ENCODE data around the gene PLA2G4E. TPM values are rescaled to one million over a fixed set of nuclear protein-coding genes. Genes with fewer than 3 reads are reported as not detected.
A peak's percentile ranks its signal among the peaks of the same experiment; 100 is the strongest.

Gene PLA2G4E
- polyA plus RNA-seq, 3 donors: not detected

GRCh38 chr15:41975669-41976068 is 45.2 kb downstream of the PLA2G4E start:
- Histone ChIP-seq H3K79me2 (ENCODE audit: insufficient read depth, low read length) (peaks cover 22% of the 10 kb centered on the region), H3K36me3 (replicated peaks in 1 of 2; ENCODE audit: control insufficient read depth in 1 of 2, insufficient read depth in 2 of 2, low read length in 2 of 2) (no peaks in the 10 kb centered on the region), H3K9me3 (replicated peaks in 1 of 2; ENCODE audit: control insufficient read depth in 1 of 2, insufficient read depth in 1 of 2, low read length in 2 of 2) (no peaks in the 10 kb centered on the region), H3K27me3 (ENCODE audit: control insufficient read depth in 2 of 2, insufficient read depth in 2 of 2, low read length in 2 of 2) (no peaks in the 10 kb centered on the region), H3K9ac (ENCODE audit: insufficient read depth, low read length, poor library complexity, severe bottlenecking) (no peak overlapping the region), H3K4me2 (replicated peaks; ENCODE audit: extremely low read depth, low read length, poor library complexity, severe bottlenecking) (no peak overlapping the region), H3K4me3 (replicated peaks in 1 of 3; ENCODE audit: low read depth in 2 of 3, low read length in 3 of 3) (no peak overlapping the region), H3K27ac (ENCODE audit: low read depth in 1 of 2, low read length in 2 of 2) (no peak overlapping the region), H3K4me1 (ENCODE audit: control insufficient read depth in 1 of 2, insufficient read depth in 2 of 2, low read length in 2 of 2) (peaks cover 17 to 20% of the 10 kb centered on the region in 2 donors), H2AFZ (ENCODE audit: insufficient read depth, low read depth, low read length, poor library complexity, severe bottlenecking) (no peak overlapping the region), H4K20me1 (ENCODE audit: insufficient read depth, low read length) (peaks cover 10% of the 10 kb centered on the region)
- peak in 1 of 3 donors; percentile 21 for DNase-seq
- Mint-ChIP-seq H3K36me3 (peaks cover 0 to 2% of the 10 kb centered on the region in 2 donors), H3K27ac (no peak overlapping the region), H3K4me3 (peak overlapping the region in 1 of 2 donors; percentile 4), H3K27me3 (ENCODE audit: low read depth in 3 of 3) (peaks cover 0 to 2% (median 2%) of the 10 kb centered on the region in 3 donors), H3K9me3 (no peaks in the 10 kb centered on the region), H3K4me1 (peaks cover 25% of the 10 kb centered on the region)
- no peak for TF ChIP-seq CTCF (IDR thresholded peaks at IDR 0.05)
- no CpG with 5 or more reads among the region's 2 CpGs for WGBS (ENCODE audit: insufficient coverage)
- intact Hi-C loops (cut with micrococcal nuclease): no loop called here

- Mint-ChIP-seq H3K9me3 (no peaks in the 10 kb centered on the region), H3K27me3 (ENCODE audit: low read depth in 3 of 3) (peaks cover 0 to 2% (median 1%) of the 10 kb centered on the region in 3 donors), H3K36me3 (peaks cover 3 to 8% of the 10 kb centered on the region in 2 donors), H3K4me3 (no peak overlapping the region), H3K4me1 (peaks cover 40% of the 10 kb centered on the region), H3K27ac (peak overlapping the region in 3 of 7 donors; percentile 10 to 55 (median 15))
- Histone ChIP-seq H3K27me3 (ENCODE audit: control insufficient read depth in 2 of 2, insufficient read depth in 2 of 2, low read length in 2 of 2) (no peaks in the 10 kb centered on the region), H3K27ac (ENCODE audit: low read depth in 1 of 2, low read length in 2 of 2) (no peak overlapping the region), H3K9me3 (replicated peaks in 1 of 2; ENCODE audit: control insufficient read depth in 1 of 2, insufficient read depth in 1 of 2, low read length in 2 of 2) (no peaks in the 10 kb centered on the region), H4K20me1 (ENCODE audit: insufficient read depth, low read length) (peaks cover 15% of the 10 kb centered on the region), H3K36me3 (replicated peaks in 1 of 2; ENCODE audit: control insufficient read depth in 1 of 2, insufficient read depth in 2 of 2, low read length in 2 of 2) (no peaks in the 10 kb centered on the region), H3K9ac (ENCODE audit: insufficient read depth, low read length, poor library complexity, severe bottlenecking) (no peak overlapping the region), H3K4me1 (ENCODE audit: control insufficient read depth in 1 of 2, insufficient read depth in 2 of 2, low read length in 2 of 2) (peaks cover 33 to 36% of the 10 kb centered on the region in 2 donors), H3K4me2 (replicated peaks; ENCODE audit: extremely low read depth, low read length, poor library complexity, severe bottlenecking) (no peak overlapping the region), H2AFZ (ENCODE audit: insufficient read depth, low read depth, low read length, poor library complexity, severe bottlenecking) (no peak overlapping the region), H3K79me2 (ENCODE audit: insufficient read depth, low read length) (peaks cover 38% of the 10 kb centered on the region), H3K4me3 (replicated peaks in 1 of 3; ENCODE audit: low read depth in 2 of 3, low read length in 3 of 3) (no peak overlapping the region)
- no peak for DNase-seq
- WGBS (ENCODE audit: insufficient coverage): no CpG with 5 or more reads among the region's 1 CpG
- intact Hi-C loops (cut with micrococcal nuclease): loop anchor here (5.0 kb wide), 2 partner anchors 37 to 202 kb away; partner anchors contain the start of gene MAPKBP1 (in 1 of the 2)
- no peak for TF ChIP-seq CTCF (IDR thresholded peaks at IDR 0.05)
Measured at GRCh38 chr15:41974041-41974440, 46.8 kb downstream of the PLA2G4E start.

Measured in CD14-positive monocyte (primary cell).